C4-2B (cell line): ENCODE measurements around the gene JMJD6.

ENCODE experiments used
- ZFX ChIP-seq: fragments of 450-650 bp; IDR thresholded peaks from 2 replicates; pipeline ENCODE4 v1.6.1; 2017
- TF ChIP-seq, protein P1 (sequence below): fragments of 450-650 bp; conservative IDR thresholded peaks from 2 replicates; pipeline ENCODE4 v1.5.1; 2017; ENCODE audit warnings: mild to moderate bottlenecking

DNA sequence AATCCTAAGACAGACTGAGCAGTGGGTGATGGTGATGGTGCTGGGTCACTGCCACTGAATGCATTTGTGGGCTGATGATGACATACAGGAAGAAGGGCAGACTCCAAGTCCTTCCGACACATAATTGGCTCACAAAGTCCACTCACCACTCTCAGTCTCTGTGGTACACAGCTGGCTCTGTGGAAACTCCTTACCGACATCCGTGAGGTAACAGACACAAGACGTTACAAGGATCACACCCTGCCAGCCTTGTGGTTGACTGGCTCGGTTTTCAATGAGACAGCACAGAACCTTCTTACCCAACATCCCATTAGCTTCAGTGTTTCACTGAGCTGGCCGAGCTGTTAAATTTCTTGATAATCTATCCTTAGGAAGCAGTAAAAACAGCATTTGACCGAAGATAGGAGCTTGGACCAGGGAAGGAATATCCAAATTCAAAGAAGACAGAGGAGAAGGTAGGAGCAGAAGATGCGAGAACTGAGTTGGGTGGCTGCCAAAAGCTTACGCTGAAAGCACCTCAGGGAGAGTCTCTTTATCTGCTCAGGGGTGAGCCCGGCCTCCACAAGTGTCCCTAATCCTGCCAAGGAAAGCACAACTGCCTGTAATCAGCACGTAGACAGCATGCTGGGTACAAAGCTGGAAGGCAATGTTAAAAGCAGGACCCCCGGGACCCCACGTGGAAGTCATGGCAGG lies 10.1 kb downstream of the JMJD6 start:
- TF ChIP-seq, protein P1, sequence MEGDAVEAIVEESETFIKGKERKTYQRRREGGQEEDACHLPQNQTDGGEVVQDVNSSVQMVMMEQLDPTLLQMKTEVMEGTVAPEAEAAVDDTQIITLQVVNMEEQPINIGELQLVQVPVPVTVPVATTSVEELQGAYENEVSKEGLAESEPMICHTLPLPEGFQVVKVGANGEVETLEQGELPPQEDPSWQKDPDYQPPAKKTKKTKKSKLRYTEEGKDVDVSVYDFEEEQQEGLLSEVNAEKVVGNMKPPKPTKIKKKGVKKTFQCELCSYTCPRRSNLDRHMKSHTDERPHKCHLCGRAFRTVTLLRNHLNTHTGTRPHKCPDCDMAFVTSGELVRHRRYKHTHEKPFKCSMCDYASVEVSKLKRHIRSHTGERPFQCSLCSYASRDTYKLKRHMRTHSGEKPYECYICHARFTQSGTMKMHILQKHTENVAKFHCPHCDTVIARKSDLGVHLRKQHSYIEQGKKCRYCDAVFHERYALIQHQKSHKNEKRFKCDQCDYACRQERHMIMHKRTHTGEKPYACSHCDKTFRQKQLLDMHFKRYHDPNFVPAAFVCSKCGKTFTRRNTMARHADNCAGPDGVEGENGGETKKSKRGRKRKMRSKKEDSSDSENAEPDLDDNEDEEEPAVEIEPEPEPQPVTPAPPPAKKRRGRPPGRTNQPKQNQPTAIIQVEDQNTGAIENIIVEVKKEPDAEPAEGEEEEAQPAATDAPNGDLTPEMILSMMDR = no peak
- TF ChIP-seq ZFX = no peak
